Transverse colon (tissue), 4 donors: ENCODE results near the gene MANBA. TPM values are rescaled to one million over a fixed set of nuclear protein-coding genes. Genes with fewer than 3 reads are reported as not detected.

Experiments used
- DNase-seq: peaks from one replicate; pipeline ENCODE4 v3.0.0-alpha.2; 2019
- H3K27ac ChIP-seq, 4 donors: fragments of 200-600 bp; sonication (generic); 2 replicates each; pipeline ENCODE4 v1.5.1; 2016 to 2018; ENCODE audit warnings: inconsistent platforms in 4 of 4
- H3K27me3 ChIP-seq: fragments of 200-600 bp; sonication (generic); 2 replicates; pipeline ENCODE4 v1.5.1; 2017; ENCODE audit warnings: inconsistent platforms
- H3K36me3 ChIP-seq, 4 donors: fragments of 200-600 bp; sonication (generic); 2 replicates each; pipeline ENCODE4 v1.5.1; 2017 to 2019; ENCODE audit warnings: inconsistent platforms in 4 of 4
- H3K4me1 ChIP-seq, 4 donors: fragments of 200-600 bp; sonication (generic); 2 replicates each; pipeline ENCODE4 v1.5.1; 2017 to 2020; ENCODE audit warnings: inconsistent platforms in 4 of 4
- H3K4me3 ChIP-seq, 4 donors: fragments of 200-600 bp; sonication (generic); 1 replicate in 1 of 4; 2 replicates in 3 of 4; pipeline versions ENCODE4 v1.5.1 to v1.6.1; 2017 to 2019; ENCODE audit warnings: inconsistent platforms in 4 of 4
- H3K9me3 ChIP-seq, 2 donors: fragments of 200-600 bp; sonication (generic); 2 replicates each; pipeline ENCODE4 v1.5.1; 2017 to 2019; ENCODE audit warnings: inconsistent platforms in 2 of 2
- EP300 ChIP-seq: sonication (generic); formaldehyde crosslinking; IDR thresholded peaks from one replicate; pipeline ENCODE4 v1.6.1; 2017; ENCODE audit warnings: antibody characterized with exemption, low read depth
- POLR2A ChIP-seq: fragments of 450-650 bp; IDR thresholded peaks from one replicate; pipeline ENCODE4 v1.6.1; 2016; ENCODE audit warnings: antibody characterized with exemption, mild to moderate bottlenecking, moderate library complexity
- POLR2AphosphoS5 ChIP-seq, 3 donors: sonication (generic); formaldehyde crosslinking; IDR thresholded peaks; one replicate each; pipeline ENCODE4 v1.6.1; 2016; ENCODE audit warnings: antibody characterized with exemption in 3 of 3
- WGBS, 2 donors: methylation state at CpG; one replicate each; pipeline ENCODE4 v1.1.5; 2018; ENCODE audit warnings: low coverage in 1 of 2; 5-methylcytosine and 5-hydroxymethylcytosine counted together
- in situ Hi-C, 4 donors: fragments of 200-750 bp; cut with MboI; loops; one replicate each; pipeline versions ENCODE4 v1.15.0 to v1.15.1; 2017; ENCODE audit warnings: low sequenced_read_pairs in 3 of 4, low pct_ligation_motif_present in 1 of 4, low pct_unique_long_range_greater_than_20kb in 1 of 4
- intact Hi-C: fragments of 100-400 bp; cut with DNase I; formaldehyde crosslinking; loops from one replicate; pipeline ENCODE4 v1.15.1; 2023; ENCODE audit warnings: low total_unique reads
- total RNA-seq, 4 donors: library from RNA; depleted of rRNA; stranded (reverse); fragments of >200 nt; gene quantifications; one replicate each; pipeline ENCODE4 v1.1.0, GENCODE V29; 2016
- TF ChIP-seq, protein P1 (sequence below), 5 experiments: fragments of 200-600 bp in 3 of 5; fragments of 450-650 bp in 2 of 5; sonication (generic) in 3 of 5; IDR thresholded peaks; 1 replicate in 2 of 5; 2 replicates in 3 of 5; pipeline ENCODE4 v1.5.1; 2016 to 2017; ENCODE audit warnings: antibody characterized with exemption in 5 of 5, inconsistent platforms in 3 of 5, mild to moderate bottlenecking in 2 of 5, moderate library complexity in 1 of 5

Gene MANBA
- total RNA-seq, 4 donors from 2014 or later, result 7.5 to 110 (median 27.9) TPM

DNA sequence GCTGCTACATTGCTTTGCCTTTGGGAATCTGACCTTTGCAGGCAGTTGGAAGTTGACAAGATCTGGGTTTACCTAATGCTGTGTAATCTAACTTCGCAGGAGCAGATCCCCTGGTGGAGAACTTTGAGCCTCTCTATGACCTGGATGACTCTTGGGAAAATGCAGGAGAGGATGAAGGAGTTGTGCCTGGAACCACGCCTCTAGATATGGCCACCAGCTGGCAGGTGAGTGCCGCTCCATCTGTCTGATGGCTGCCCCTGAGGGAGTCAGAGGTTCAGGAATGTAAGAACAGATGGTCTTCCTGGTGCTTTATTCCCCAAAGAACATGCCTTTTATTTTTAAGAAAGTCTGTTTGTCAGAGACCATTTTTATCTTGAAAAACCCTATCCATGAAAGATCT, 150.3 kb downstream of the MANBA start:
- peak; percentile 27 for DNase-seq
- TF ChIP-seq POLR2AphosphoS5 (IDR thresholded peaks at IDR 0.05), result peak in 1 of 3 donors; percentile 41
- no peak for TF ChIP-seq EP300
- no peak for TF ChIP-seq POLR2A
- TF ChIP-seq, protein P1, sequence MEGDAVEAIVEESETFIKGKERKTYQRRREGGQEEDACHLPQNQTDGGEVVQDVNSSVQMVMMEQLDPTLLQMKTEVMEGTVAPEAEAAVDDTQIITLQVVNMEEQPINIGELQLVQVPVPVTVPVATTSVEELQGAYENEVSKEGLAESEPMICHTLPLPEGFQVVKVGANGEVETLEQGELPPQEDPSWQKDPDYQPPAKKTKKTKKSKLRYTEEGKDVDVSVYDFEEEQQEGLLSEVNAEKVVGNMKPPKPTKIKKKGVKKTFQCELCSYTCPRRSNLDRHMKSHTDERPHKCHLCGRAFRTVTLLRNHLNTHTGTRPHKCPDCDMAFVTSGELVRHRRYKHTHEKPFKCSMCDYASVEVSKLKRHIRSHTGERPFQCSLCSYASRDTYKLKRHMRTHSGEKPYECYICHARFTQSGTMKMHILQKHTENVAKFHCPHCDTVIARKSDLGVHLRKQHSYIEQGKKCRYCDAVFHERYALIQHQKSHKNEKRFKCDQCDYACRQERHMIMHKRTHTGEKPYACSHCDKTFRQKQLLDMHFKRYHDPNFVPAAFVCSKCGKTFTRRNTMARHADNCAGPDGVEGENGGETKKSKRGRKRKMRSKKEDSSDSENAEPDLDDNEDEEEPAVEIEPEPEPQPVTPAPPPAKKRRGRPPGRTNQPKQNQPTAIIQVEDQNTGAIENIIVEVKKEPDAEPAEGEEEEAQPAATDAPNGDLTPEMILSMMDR (IDR thresholded peaks at IDR 0.05), result peak in 1 of 5 experiments; percentile 14
- Histone ChIP-seq H3K27me3 (no peaks in the 10 kb centered on the region), H3K36me3 (peaks cover 0 to 60% (median 23%) of the 10 kb centered on the region in 4 donors), H3K4me1 (peaks cover 0 to 5% (median 2%) of the 10 kb centered on the region in 4 donors), H3K4me3 (no peak overlapping the region), H3K9me3 (no peaks in the 10 kb centered on the region), H3K27ac (no peak overlapping the region)
- intact Hi-C loops, result no loop called here
- WGBS, 2 donors, result 50 to 72% methylated on average over 2 to 3 of the region's 3 CpGs
- in situ Hi-C loops, result loop anchor here in 3 of 4 donors (10.0 to 25.0 kb wide), 3 partner anchors 166 to 273 kb away; partner anchors contain the start of gene SLC39A8 (in 1 of the 3)

DNA sequence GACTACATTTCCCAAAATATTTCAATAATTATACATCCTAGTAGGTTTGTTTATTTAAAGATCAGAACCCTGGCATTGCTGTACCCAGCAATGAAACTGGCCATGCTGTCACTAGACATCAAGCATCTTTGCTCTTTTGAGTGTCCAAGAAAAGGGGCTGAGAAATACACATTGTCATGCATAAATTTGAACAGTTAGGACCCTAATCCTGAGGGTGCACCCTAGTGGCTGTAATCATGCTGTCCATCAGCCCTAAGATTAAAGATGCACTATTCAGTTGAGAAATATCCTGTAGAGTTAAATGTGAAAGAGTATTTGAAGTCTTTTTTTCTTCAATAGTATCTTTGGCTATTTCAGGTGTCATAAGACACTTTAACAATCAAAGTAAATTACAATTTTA, 150.8 kb downstream of the MANBA start:
- peaks cover 0 to 5% (median 2%) of the 10 kb centered on the region in 4 donors for H3K4me1 ChIP-seq
- H3K27ac ChIP-seq, result no peak overlapping the region
- H3K36me3 ChIP-seq, result peaks cover 0 to 56% (median 23%) of the 10 kb centered on the region in 4 donors
- intact Hi-C loops, result no loop called here
- no peak for DNase-seq
- H3K4me3 ChIP-seq, result no peak overlapping the region
- TF ChIP-seq, protein P1 (IDR thresholded peaks at IDR 0.05), result peak in 1 of 5 experiments; percentile 5
- no peak for TF ChIP-seq EP300
- H3K9me3 ChIP-seq, result no peaks in the 10 kb centered on the region
- H3K27me3 ChIP-seq, result no peaks in the 10 kb centered on the region
- in situ Hi-C loops, result loop anchor here in 3 of 4 donors (10.0 to 25.0 kb wide), 3 partner anchors 165 to 273 kb away; partner anchors contain the start of gene SLC39A8 (in 1 of the 3)

DNA sequence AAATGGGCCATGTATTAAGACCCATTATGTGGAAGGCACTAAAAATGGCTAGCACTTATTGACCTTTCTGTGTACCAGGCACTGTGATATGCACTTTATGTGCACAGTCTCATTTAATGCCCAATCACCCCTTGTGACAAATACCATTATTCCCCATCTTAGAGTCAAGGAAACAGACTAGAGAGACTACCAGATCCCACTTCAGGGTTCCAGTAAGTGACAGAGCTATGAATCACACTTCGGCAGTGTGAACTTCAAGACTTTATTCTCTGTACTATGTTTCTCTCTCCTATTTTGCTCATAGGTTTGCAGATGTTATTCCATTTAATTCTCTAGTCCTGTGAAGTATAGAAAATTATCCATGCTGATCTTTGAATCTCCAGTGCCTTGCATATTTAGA, 152.6 kb downstream of the MANBA start:
- intact Hi-C loops (no loop called here), in situ Hi-C loops (loop anchor here in 2 of 4 donors (25.0 kb wide), 2 partner anchors 171 to 271 kb away; partner anchors contain the start of gene SLC39A8 (in 1 of the 2))
- TF ChIP-seq POLR2AphosphoS5 (IDR thresholded peaks at IDR 0.05) (no peak), POLR2A (no peak), EP300 (no peak)
- TF ChIP-seq, protein P1 (IDR thresholded peaks at IDR 0.05), result no peak
- 60 to 90% methylated on average over 1 of the region's 1 CpG for WGBS, 2 donors
- no peak overlapping the region for H3K27ac ChIP-seq
- H3K4me1 ChIP-seq, result peaks cover 0 to 5% (median 2%) of the 10 kb centered on the region in 4 donors
- peaks cover 0 to 61% (median 18%) of the 10 kb centered on the region in 4 donors for H3K36me3 ChIP-seq
- no peak for DNase-seq
- no peaks in the 10 kb centered on the region for H3K9me3 ChIP-seq
- no peak overlapping the region for H3K4me3 ChIP-seq
- H3K27me3 ChIP-seq, result no peaks in the 10 kb centered on the region

DNA sequence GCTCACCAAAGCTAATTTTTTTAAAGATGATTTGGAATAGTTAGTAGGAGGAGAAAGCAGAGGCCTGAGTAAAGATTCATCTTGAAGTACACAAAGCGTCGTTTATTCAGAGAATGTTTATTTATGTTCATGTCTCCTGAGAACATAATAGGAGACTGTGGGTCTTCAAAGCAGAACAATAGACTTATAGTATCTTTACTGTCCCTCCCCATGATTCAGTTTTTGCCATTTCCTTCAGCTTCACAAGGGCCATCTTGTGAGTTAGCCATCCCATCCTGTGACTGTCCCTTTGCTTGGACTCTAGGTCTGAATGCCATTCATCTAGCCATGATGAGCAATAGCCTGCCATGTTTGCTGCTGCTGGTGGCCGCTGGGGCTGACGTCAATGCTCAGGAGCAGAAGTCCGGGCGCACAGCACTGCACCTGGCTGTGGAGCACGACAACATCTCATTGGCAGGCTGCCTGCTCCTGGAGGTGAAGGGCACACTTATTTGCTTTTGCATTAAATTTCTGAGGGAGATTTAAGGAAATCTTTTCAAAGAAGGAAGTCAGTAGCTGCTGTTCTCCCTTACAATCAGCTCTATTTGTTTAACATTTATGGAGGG, 153.8 kb downstream of the MANBA start:
- DNase-seq, result no peak
- Histone ChIP-seq H3K27ac (no peak overlapping the region), H3K9me3 (no peaks in the 10 kb centered on the region), H3K27me3 (no peaks in the 10 kb centered on the region), H3K36me3 (peaks cover 0 to 52% (median 18%) of the 10 kb centered on the region in 4 donors), H3K4me1 (no peaks in the 10 kb centered on the region), H3K4me3 (no peak overlapping the region)
- no peak for TF ChIP-seq POLR2A
- TF ChIP-seq, protein P1 (IDR thresholded peaks at IDR 0.05), result no peak
- no peak for TF ChIP-seq EP300
- in situ Hi-C loops (loop anchor here in 2 of 4 donors (25.0 kb wide), 2 partner anchors 170 to 270 kb away; partner anchors contain the start of gene SLC39A8 (in 1 of the 2)), intact Hi-C loops (no loop called here)
- 57 to 91% methylated on average over 4 to 5 of the region's 7 CpGs for WGBS, 2 donors
